Pancreas (tissue), 10 donors: ENCODE results near the gene EEF1AKMT3. TPM values are rescaled to one million over a fixed set of nuclear protein-coding genes. Genes with fewer than 3 reads are reported as not detected.

Experiments
- ATAC-seq, 4 donors: fragments of 200-7000 bp; cut with Tn5 transposase; one replicate each; pipeline versions ENCODE4 v1.8.0 to v1.9.1; 2020; ENCODE audit warnings: mild to moderate bottlenecking in 4 of 4, moderate library complexity in 4 of 4
- DNase-seq, 6 donors: peaks; one replicate each; pipeline ENCODE4 v3.0.0-alpha.2; 2020
- FAIRE-seq: peaks from 2 replicates; lab custom pipeline; 2012; peaks lifted over from hg19 to GRCh38; lab: Jason Lieb, UNC
- H3K27ac ChIP-seq, 4 donors: fragments of 200-600 bp; sonication (generic); 1 replicate in 3 of 4; 2 replicates in 1 of 4; pipeline versions ENCODE4 v1.5.0 to v1.8.0; 2020
- H3K27me3 ChIP-seq, 4 donors: fragments of 200-600 bp; one replicate each; pipeline ENCODE4 v1.8.0; 2021
- H3K36me3 ChIP-seq, 3 donors: fragments of 200-600 bp; sonication (generic) in 1 of 3; one replicate each; pipeline versions ENCODE4 v1.5.0 to v1.8.0; 2020 to 2021
- H3K4me1 ChIP-seq, 3 donors: fragments of 200-600 bp; one replicate each; pipeline ENCODE4 v1.8.0; 2021
- H3K4me3 ChIP-seq, 4 donors: fragments of 200-600 bp; sonication (generic) in 2 of 4; one replicate each; pipeline versions ENCODE4 v1.5.0 to v1.8.0; 2020 to 2021
- H3K9me3 ChIP-seq, 4 donors: fragments of 200-600 bp; one replicate each; pipeline ENCODE4 v1.8.0; 2021
- CTCF ChIP-seq, 4 donors: fragments of 200-600 bp; sonication (generic) in 3 of 4; IDR thresholded peaks; one replicate each; pipeline versions ENCODE4 v1.5.0 to v1.8.0; 2021; ENCODE audit warnings: antibody characterized with exemption in 4 of 4
- WGBS, 2 donors: extraction: QIAGEN DNeasy Blood & Tissue Kit; methylation state at CpG; one replicate each; pipeline ENCODE4 v1.1.7; 2013; 5-methylcytosine and 5-hydroxymethylcytosine counted together
- intact Hi-C, 3 donors: fragments of 100-400 bp; cut with DNase I; formaldehyde crosslinking; loops; one replicate each; pipeline versions ENCODE4 v1.11.1 to v1.14.2; 2022
- polyA plus RNA-seq, 2 donors: library from polyadenylated mRNA; stranded (reverse); fragments of 200-250 nt; gene quantifications; one replicate each; pipeline ENCODE4 v1.2.3, GENCODE V29; 2013
- total RNA-seq, 6 donors: library from RNA; stranded (reverse); fragmentation: NEBNext Ultra II Directional in 4 of 6; extraction: Animal tissue kit (Norgen Biotek cat#: 25700) in 4 of 6; gene quantifications; one replicate each; pipeline versions ENCODE4 v1.2.1 to v1.2.4, GENCODE V29; 2021 to 2023
- donor health status: healthy with polysubstance abuse.
- donor health status: DM: no; HTN: no; CAD: no; lungs with moderate emphysema.
- donor health status: DM: no; HTN: no; CAD: no.
- donor health status: control.
- donor health status: control.
- donor health status: Bipolar disorder and iron deficiency.
- donor health status: DM: yes; HTN: yes; CAD: no.
- donor health status: DM: no; HTN: no; CAD: no.
- donor health status: DM: no; HTN: no; CAD: no.
- donor health status: DM: yes; HTN: yes; CAD: no.

Gene EEF1AKMT3
- total and polyA plus RNA-seq, 8 donors, result 3.7 to 20.8 (median 14.4) TPM

DNA sequence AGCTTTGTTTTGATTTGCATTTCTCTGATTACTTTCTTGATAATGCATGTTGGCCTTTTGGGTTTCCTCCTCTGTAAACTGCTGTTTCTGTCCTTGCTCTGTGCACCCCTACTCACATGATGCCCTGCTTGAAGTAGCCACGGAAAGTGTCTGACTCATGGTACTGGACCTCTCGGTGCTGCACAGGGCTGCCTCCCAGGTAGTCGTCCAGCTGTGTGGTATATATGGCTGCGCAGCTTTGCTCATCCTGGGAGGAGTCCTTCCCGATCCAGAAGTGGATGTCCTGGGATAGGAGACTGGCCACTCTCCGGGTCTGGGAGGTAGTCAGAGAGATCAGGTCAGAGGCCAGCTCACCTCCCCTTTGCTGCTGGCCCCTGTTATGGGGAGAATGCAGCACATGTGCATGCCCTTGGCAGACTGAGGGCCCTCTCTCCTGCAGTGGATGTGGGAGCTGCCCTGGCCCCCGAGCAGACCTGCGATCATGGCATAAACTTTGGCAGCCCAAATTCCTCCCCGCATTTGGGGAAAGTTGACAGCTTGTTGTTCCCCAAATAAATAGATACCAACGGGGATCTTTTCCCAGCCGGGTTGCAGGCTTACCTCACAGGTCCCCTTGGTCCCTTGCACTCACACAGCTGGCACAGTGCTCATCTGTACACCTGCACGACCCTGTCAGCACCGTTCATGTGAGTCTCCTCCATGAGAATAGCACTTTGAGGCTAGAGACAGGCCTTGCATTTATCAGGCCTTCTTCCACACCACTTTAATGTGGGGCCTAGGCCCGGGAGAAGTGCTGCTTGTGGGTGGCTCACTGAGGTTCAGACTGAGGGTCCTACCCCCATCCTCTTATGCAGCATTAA lies 40.9 kb downstream of the EEF1AKMT3 start:
- intact Hi-C loops, result no loop called here
- H3K9me3 ChIP-seq, result no peaks in the 10 kb centered on the region
- H3K4me1 ChIP-seq, result no peaks in the 10 kb centered on the region
- no peak for FAIRE-seq
- no peak overlapping the region for H3K27ac ChIP-seq
- H3K36me3 ChIP-seq, result peaks cover 0 to 30% (median 4%) of the 10 kb centered on the region in 3 donors
- no peak for DNase-seq
- TF ChIP-seq CTCF (IDR thresholded peaks at IDR 0.05), result no peak
- H3K4me3 ChIP-seq, result no peak overlapping the region
- H3K27me3 ChIP-seq, result no peaks in the 10 kb centered on the region
- ATAC-seq, result no peak
- 73 to 79% methylated on average over 14 of the region's 14 CpGs for WGBS, 2 donors

GRCh38 chr12:57813971-57814772 lies 41.8 kb downstream of the EEF1AKMT3 start:
- TF ChIP-seq CTCF (IDR thresholded peaks at IDR 0.05), result no peak
- no peaks in the 10 kb centered on the region for H3K9me3 ChIP-seq
- WGBS, 2 donors, result 59 to 68% methylated on average over 16 to 17 of the region's 17 CpGs
- H3K27ac ChIP-seq, result no peak overlapping the region
- H3K27me3 ChIP-seq, result no peaks in the 10 kb centered on the region
- H3K36me3 ChIP-seq, result peaks cover 0 to 22% (median 2%) of the 10 kb centered on the region in 3 donors
- no peaks in the 10 kb centered on the region for H3K4me1 ChIP-seq
- no peak overlapping the region for H3K4me3 ChIP-seq
- FAIRE-seq (no peak), ATAC-seq (no peak), DNase-seq (no peak)
- intact Hi-C loops, result no loop called here

- 77 to 82% methylated on average over 13 of the region's 13 CpGs for WGBS, 2 donors
- peaks cover 0 to 11% (median 0%) of the 10 kb centered on the region in 3 donors for H3K36me3 ChIP-seq
- no peak overlapping the region for H3K4me3 ChIP-seq
- intact Hi-C loops, result no loop called here
- H3K9me3 ChIP-seq, result no peaks in the 10 kb centered on the region
- FAIRE-seq (no peak), DNase-seq (no peak), ATAC-seq (peak in 1 of 4 donors; percentile 2)
- no peak for TF ChIP-seq CTCF (IDR thresholded peaks at IDR 0.05)
- no peaks in the 10 kb centered on the region for H3K27me3 ChIP-seq
- H3K27ac ChIP-seq, result no peak overlapping the region
- no peaks in the 10 kb centered on the region for H3K4me1 ChIP-seq
Observed at GRCh38 chr12:57815177-57816000, 43.0 kb downstream of the EEF1AKMT3 start.

DNA sequence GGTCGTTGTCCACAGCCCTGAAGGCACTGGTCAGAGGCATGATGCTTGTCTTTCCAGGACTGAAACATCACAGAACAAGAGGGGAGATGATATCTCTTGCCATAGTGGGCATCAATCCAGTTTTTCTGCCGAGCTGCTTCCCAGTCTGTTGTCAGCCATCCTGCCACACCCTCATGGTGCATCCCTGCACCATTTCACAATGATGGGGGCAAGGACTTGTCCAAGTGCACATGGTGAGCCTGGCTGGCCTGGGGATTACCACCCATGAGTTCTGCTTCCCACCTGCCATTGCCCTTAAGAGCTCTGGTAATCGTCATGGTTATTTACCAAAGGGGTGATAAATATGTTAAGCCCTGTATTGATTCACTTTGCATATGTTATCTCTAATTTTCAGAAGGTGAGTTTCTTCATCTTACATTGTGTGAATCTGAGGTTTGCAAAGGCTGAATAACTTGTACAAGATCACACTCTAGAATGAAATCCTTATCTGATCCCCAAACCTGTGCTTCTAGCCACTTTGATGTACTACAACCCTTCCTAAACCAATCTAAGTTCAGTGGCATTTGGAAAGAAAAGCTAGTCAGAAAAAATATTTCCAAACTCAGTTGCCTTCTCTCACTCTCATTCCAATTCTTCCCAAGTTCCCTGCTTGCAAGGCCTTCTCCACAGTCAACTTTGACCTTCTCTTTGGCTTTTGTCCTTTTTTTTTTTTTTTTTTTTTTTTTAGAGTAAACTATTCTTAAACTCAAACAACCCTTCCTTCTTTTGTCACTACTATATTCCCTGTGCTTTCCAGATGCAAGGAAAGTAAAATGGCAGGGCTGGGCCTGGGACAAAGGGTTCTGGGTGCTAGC lies 43.8 kb downstream of the EEF1AKMT3 start:
- intact Hi-C loops, result no loop called here
- Histone ChIP-seq H3K9me3 (no peaks in the 10 kb centered on the region), H3K4me1 (no peaks in the 10 kb centered on the region), H3K4me3 (no peak overlapping the region), H3K36me3 (peaks cover 0 to 6% (median under 1%) of the 10 kb centered on the region in 3 donors), H3K27ac (no peak overlapping the region), H3K27me3 (no peaks in the 10 kb centered on the region)
- no peak for DNase-seq
- FAIRE-seq, result no peak
- TF ChIP-seq CTCF (IDR thresholded peaks at IDR 0.05), result no peak
- no peak for ATAC-seq
- 25 to 36% methylated on average over 3 of the region's 3 CpGs for WGBS, 2 donors
